ENCODE results near the gene PIP4K2B. TPM values are rescaled to one million over a fixed set of nuclear protein-coding genes. Genes with fewer than 3 reads are reported as not detected.
A peak's percentile ranks its signal among the peaks of the same experiment; 100 is the strongest.

Gene PIP4K2B
- total and polyA plus RNA-seq, 9 of the 15 experiments (the other 6 are each of a cell fraction or from before 2014, with no cell fraction given): 3.7 to 29.9 (median 23.0) TPM

DNA sequence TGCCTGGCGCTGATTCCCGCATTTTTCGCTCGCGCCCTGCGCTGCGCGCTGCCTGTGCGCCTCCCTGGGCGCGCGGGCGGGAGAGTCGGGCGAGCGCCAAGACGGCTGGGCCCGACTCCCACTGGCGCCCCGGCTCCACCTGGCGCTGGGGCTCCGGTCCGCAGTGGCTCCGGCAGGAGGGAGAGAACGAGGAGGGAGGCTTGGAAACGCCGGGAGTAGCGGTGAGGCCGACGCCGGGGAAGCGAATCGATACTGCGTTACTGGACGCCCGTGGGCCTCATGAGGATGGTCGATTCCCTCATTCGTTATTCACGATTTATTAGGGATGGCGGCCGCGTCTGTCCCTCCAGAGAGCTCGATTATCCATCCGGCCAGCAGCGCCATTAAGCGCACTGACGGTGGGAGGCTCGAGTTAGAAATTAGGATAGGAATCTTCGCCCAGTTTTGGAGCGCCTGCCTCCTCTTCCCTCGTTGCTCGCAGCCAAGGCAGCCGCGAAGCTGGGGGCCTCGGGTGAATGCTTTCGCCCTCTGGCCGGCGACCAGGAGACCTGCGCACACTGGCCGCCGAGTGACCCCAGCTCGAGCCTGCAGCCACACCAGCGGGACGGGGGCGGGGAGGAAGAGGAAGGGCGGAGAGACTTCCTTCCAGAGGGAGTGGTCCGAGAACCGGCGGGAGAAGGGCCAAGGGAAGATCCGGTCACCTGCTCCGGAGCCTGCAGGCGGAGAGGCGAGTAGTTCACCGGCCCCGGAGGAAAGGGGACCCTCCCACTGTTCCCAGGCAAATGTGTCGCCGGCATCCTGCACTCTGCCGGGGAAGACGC lies 49.9 kb downstream of the PIP4K2B start (continued):
- TF ChIP-seq, protein P1, sequence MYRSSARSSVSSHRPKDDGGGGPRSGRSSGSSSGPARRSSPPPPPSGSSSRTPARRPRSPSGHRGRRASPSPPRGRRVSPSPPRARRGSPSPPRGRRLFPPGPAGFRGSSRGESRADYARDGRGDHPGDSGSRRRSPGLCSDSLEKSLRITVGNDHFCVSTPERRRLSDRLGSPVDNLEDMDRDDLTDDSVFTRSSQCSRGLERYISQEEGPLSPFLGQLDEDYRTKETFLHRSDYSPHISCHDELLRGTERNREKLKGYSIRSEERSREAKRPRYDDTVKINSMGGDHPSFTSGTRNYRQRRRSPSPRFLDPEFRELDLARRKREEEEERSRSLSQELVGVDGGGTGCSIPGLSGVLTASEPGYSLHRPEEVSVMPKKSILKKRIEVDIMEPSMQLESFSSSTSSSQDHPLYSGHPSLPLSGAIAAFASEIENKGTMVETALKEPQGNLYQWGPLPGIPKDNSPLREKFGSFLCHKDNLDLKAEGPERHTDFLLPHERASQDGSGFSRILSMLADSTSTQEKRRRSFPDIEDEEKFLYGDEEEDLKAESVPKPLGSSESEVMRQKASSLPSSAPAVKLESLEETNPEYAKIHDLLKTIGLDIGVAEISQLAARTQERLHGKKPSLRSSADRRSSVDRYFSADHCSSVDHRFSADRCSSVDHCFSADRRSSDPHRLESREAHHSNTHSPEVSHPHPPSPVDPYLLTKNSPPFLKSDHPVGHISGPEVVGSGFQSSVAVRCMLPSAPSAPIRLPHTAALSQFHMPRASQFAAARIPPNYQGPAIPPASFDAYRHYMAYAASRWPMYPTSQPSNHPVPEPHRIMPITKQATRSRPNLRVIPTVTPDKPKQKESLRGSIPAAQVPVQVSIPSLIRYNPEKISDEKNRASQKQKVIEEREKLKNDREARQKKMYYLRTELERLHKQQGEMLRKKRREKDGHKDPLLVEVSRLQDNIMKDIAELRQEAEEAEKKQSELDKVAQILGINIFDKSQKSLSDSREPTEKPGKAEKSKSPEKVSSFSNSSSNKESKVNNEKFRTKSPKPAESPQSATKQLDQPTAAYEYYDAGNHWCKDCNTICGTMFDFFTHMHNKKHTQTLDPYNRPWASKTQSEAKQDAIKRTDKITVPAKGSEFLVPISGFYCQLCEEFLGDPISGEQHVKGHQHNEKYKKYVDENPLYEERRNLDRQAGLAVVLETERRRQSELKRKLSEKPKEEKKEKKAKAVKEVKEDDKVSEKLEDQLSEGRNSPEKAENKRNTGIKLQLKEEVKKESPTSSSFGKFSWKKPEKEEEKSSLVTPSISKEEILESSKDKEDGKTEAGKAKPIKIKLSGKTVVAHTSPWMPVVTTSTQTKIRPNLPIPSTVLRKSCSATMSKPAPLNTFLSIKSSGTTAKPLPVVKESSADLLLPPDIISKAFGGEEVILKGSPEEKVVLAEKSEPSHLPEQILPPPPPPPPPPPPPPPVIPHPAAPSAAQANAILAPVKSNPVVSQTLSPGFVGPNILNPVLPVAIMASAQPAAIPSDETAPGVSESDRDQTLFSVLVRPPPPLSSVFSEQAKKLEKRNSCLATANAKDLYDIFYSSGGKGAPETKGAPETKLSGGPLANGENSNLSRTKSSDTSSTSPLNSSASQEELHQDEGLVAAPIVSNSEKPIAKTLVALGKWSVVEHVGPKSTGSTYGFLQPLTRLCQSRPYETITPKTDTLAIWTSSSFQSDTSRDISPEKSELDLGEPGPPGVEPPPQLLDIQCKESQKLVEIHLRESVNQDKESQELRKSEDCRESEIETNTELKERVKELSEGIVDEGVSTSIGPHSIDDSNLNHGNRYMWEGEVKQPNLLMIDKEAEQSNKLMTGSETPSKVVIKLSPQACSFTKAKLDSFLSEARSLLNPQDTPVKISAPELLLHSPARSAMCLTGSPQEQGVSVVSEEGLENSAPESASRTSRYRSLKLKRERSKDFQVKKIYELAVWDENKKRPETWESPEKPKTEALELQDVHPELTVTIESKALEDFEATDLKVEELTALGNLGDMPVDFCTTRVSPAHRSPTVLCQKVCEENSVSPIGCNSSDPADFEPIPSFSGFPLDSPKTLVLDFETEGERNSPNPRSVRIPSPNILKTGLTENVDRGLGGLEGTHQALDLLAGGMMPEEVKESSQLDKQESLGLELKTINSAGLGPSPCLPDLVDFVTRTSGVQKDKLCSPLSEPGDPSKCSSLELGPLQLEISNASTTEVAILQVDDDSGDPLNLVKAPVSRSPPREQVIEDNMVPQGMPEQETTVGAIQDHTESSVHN (IDR thresholded peaks at IDR 0.05; ENCODE audit: borderline replicate concordance in 1 of 2, low read depth in 1 of 2): no peak
- TF ChIP-seq, protein P2, sequence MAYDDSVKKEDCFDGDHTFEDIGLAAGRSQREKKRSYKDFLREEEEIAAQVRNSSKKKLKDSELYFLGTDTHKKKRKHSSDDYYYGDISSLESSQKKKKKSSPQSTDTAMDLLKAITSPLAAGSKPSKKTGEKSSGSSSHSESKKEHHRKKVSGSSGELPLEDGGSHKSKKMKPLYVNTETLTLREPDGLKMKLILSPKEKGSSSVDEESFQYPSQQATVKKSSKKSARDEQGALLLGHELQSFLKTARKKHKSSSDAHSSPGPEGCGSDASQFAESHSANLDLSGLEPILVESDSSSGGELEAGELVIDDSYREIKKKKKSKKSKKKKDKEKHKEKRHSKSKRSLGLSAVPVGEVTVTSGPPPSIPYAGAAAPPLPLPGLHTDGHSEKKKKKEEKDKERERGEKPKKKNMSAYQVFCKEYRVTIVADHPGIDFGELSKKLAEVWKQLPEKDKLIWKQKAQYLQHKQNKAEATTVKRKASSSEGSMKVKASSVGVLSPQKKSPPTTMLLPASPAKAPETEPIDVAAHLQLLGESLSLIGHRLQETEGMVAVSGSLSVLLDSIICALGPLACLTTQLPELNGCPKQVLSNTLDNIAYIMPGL (CRISPR knock-in tag; IDR thresholded peaks at IDR 0.05): no peak
- TF ChIP-seq HCFC1 (IDR thresholded peaks at IDR 0.05; ENCODE audit: low read depth, low read length) (no peak; the same call in 1 of the 2 replicates), ATF1 (CRISPR knock-in tag; IDR thresholded peaks at IDR 0.05) (no peak), ATF1 (tag; IDR thresholded peaks at IDR 0.05) (0 out of 2 replicates have a peak, but pooled peaks have one; percentile 26), PYGO2 (tag; IDR thresholded peaks at IDR 0.05) (no peak), ZBTB1 (CRISPR knock-in tag; IDR thresholded peaks at IDR 0.05; ENCODE audit: borderline replicate concordance, low read depth) (peak; percentile 67; the same call in 1 of the 2 replicates), IFI16 (CRISPR knock-in tag; IDR thresholded peaks at IDR 0.05) (no peak), TBL1XR1 (IDR thresholded peaks at IDR 0.05; ENCODE audit: low read length in 2 of 2) (no peak), CHD1 (IDR thresholded peaks at IDR 0.05; ENCODE audit: low read length) (no peak), CREM (IDR thresholded peaks at IDR 0.05; ENCODE audit: low read depth) (peak; percentile 61), ZFP36 (IDR thresholded peaks at IDR 0.05; ENCODE audit: low read depth, low read length, partially characterized antibody) (no peak)
- TF ChIP-seq, protein P3, sequence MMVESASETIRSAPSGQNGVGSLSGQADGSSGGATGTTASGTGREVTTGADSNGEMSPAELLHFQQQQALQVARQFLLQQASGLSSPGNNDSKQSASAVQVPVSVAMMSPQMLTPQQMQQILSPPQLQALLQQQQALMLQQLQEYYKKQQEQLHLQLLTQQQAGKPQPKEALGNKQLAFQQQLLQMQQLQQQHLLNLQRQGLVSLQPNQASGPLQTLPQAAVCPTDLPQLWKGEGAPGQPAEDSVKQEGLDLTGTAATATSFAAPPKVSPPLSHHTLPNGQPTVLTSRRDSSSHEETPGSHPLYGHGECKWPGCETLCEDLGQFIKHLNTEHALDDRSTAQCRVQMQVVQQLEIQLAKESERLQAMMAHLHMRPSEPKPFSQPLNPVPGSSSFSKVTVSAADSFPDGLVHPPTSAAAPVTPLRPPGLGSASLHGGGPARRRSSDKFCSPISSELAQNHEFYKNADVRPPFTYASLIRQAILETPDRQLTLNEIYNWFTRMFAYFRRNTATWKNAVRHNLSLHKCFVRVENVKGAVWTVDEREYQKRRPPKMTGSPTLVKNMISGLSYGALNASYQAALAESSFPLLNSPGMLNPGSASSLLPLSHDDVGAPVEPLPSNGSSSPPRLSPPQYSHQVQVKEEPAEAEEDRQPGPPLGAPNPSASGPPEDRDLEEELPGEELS (CRISPR knock-in tag; IDR thresholded peaks at IDR 0.05; ENCODE audit: borderline replicate concordance): no peak
- TF ChIP-seq, protein P4, sequence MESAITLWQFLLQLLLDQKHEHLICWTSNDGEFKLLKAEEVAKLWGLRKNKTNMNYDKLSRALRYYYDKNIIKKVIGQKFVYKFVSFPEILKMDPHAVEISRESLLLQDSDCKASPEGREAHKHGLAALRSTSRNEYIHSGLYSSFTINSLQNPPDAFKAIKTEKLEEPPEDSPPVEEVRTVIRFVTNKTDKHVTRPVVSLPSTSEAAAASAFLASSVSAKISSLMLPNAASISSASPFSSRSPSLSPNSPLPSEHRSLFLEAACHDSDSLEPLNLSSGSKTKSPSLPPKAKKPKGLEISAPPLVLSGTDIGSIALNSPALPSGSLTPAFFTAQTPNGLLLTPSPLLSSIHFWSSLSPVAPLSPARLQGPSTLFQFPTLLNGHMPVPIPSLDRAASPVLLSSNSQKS (CRISPR knock-in tag; IDR thresholded peaks at IDR 0.05): no peak
